ENCODE measurements around the gene MATCAP1.

MATCAP1 gene

DNA sequence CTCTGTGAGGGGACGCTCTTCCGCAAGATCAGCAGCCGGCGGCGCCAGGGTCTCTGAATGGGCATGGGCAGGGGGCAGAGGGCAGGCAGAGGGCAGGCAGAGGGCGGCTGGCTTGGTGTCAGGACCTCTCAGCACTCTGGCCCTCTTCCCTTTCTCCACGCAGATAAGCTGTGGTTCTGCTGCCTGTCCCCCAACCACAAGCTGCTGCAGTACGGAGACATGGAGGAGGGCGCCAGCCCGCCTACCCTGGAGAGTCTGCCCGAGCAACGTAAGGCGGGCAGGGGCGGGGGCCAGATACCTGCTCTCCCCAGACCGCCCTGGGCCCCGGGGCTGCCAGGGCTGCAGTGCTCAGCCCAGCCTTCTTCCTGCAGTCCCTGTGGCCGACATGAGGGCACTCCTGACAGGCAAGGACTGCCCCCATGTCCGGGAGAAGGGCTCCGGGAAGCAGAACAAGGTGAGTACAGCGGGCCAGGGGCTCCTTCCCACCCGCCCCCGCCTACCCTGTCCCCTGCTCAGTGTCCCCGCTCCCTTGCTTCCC lies 19.3 kb upstream of the MATCAP1 start:
- TF ChIP-seq, protein P1, sequence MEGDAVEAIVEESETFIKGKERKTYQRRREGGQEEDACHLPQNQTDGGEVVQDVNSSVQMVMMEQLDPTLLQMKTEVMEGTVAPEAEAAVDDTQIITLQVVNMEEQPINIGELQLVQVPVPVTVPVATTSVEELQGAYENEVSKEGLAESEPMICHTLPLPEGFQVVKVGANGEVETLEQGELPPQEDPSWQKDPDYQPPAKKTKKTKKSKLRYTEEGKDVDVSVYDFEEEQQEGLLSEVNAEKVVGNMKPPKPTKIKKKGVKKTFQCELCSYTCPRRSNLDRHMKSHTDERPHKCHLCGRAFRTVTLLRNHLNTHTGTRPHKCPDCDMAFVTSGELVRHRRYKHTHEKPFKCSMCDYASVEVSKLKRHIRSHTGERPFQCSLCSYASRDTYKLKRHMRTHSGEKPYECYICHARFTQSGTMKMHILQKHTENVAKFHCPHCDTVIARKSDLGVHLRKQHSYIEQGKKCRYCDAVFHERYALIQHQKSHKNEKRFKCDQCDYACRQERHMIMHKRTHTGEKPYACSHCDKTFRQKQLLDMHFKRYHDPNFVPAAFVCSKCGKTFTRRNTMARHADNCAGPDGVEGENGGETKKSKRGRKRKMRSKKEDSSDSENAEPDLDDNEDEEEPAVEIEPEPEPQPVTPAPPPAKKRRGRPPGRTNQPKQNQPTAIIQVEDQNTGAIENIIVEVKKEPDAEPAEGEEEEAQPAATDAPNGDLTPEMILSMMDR (IDR thresholded peaks at IDR 0.05; ENCODE audit: low read length), result no peak
- no peak for TF ChIP-seq EZH2 (optimal IDR thresholded peaks at IDR 0.05; ENCODE audit: low read depth, low read length)
- TF ChIP-seq EZH2phosphoT487 (IDR thresholded peaks at IDR 0.05; ENCODE audit: low read length), result no peak
- H3K79me2 ChIP-seq (ENCODE audit: low read length), result no peaks in the 10 kb centered on the region
- H3K27me3 ChIP-seq (replicated peaks; ENCODE audit: insufficient read depth, low read length), result no peaks in the 10 kb centered on the region
- no peak for DNase-seq
- no peaks in the 10 kb centered on the region for H3K9me3 ChIP-seq (replicated peaks; ENCODE audit: insufficient read depth, low read length)
- H3K27ac ChIP-seq (ENCODE audit: low read length), result no peak overlapping the region
- no peak overlapping the region for H3K9ac ChIP-seq (ENCODE audit: low read length)
- H3K4me1 ChIP-seq (ENCODE audit: low read length), result no peaks in the 10 kb centered on the region
- no peaks in the 10 kb centered on the region for H3F3A ChIP-seq (ENCODE audit: insufficient read depth, low read length)
- H2AFZ ChIP-seq (ENCODE audit: low read length), result no peak overlapping the region
- H3K9me2 ChIP-seq (replicated peaks; ENCODE audit: insufficient read depth, low read length), result no peaks in the 10 kb centered on the region
- no peak overlapping the region for H3K4me3 ChIP-seq (ENCODE audit: low read length)
- no peaks in the 10 kb centered on the region for H4K20me1 ChIP-seq (ENCODE audit: insufficient read depth, low read length)
- H3K4me2 ChIP-seq (ENCODE audit: low read depth, low read length), result no peak overlapping the region
- H3K36me3 ChIP-seq (replicated peaks; ENCODE audit: insufficient read depth, low read length), result no peaks in the 10 kb centered on the region

DNA sequence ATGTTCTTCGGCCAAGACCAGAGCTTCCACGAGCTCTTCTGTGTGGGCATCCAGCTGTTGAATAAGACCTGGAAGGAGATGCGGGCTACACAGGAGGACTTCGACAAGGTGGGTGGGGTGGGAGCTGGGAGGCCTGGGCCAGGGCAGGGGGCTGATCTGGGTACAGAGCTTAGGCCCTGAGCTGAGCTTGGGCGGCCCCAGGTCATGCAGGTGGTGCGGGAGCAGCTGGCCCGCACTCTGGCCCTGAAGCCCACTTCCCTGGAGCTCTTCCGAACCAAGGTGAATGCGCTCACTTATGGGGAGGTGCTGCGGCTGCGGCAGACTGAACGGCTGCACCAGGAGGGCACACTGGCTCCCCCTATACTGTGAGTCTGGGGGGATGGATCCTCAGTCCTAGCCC lies 18.7 kb upstream of the MATCAP1 start:
- Histone ChIP-seq H2AFZ (ENCODE audit: low read length) (no peak overlapping the region), H3K4me3 (ENCODE audit: low read length) (no peak overlapping the region), H3K27me3 (replicated peaks; ENCODE audit: insufficient read depth, low read length) (no peaks in the 10 kb centered on the region), H4K20me1 (ENCODE audit: insufficient read depth, low read length) (no peaks in the 10 kb centered on the region), H3K9me3 (replicated peaks; ENCODE audit: insufficient read depth, low read length) (no peaks in the 10 kb centered on the region), H3K4me2 (ENCODE audit: low read depth, low read length) (no peak overlapping the region), H3K4me1 (ENCODE audit: low read length) (no peaks in the 10 kb centered on the region), H3F3A (ENCODE audit: insufficient read depth, low read length) (no peaks in the 10 kb centered on the region), H3K9ac (ENCODE audit: low read length) (no peak overlapping the region), H3K79me2 (ENCODE audit: low read length) (0 out of 2 replicates have a peak, but pooled peaks cover 1% of the 10 kb centered on the region), H3K27ac (ENCODE audit: low read length) (no peak overlapping the region), H3K9me2 (replicated peaks; ENCODE audit: insufficient read depth, low read length) (no peaks in the 10 kb centered on the region), H3K36me3 (replicated peaks; ENCODE audit: insufficient read depth, low read length) (no peaks in the 10 kb centered on the region)
- TF ChIP-seq EZH2phosphoT487 (IDR thresholded peaks at IDR 0.05; ENCODE audit: low read length), result no peak
- TF ChIP-seq, protein P1 (IDR thresholded peaks at IDR 0.05; ENCODE audit: low read length), result no peak
- TF ChIP-seq EZH2 (optimal IDR thresholded peaks at IDR 0.05; ENCODE audit: low read depth, low read length), result no peak
- DNase-seq, result no peak

DNA sequence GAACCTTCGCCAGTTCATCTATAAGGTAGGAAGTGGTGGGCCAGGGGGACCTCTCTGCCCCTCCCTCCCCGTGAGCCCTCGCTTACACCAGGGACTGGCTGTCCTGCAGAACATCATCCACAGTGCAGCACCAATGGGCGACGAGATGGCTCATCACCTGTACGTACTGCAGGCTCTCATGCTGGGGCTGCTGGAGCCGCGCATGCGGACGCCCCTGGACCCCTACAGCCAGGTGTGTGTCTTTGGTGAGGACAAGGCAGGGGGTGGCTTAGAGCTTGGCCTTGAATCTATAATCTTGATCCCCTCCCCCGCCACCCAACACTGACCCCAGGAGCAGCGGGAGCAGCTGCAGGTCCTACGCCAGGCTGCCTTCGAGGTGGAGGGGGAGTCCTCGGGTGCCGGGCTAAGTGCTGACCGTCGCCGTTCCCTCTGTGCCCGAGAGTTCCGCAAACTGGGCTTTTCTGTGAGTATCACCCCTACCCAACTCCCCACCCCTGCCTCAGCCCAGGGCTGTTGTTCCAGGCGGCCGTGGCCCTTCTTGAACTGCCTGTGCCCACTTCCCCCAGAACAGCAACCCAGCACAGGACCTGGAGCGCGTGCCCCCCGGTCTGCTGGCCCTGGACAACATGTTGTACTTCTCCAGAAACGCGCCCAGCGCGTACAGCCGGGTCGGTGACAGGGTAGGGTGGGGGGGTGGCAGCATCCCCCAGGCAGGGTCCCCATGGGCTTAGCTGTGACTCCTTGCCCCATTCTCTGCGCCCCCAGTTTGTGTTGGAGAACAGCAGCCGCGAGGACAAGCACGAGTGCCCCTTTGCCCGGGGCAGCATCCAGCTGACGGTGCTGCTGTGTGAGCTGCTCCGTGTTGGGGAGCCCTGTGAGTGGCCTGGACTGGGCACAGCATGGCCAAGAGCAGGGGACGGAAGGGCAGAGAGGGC lies 17.9 kb upstream of the MATCAP1 start:
- Histone ChIP-seq H3F3A (ENCODE audit: insufficient read depth, low read length) (no peaks in the 10 kb centered on the region), H2AFZ (ENCODE audit: low read length) (no peak overlapping the region), H3K4me3 (ENCODE audit: low read length) (no peak overlapping the region), H3K9me3 (replicated peaks; ENCODE audit: insufficient read depth, low read length) (no peaks in the 10 kb centered on the region), H4K20me1 (ENCODE audit: insufficient read depth, low read length) (no peaks in the 10 kb centered on the region), H3K36me3 (replicated peaks; ENCODE audit: insufficient read depth, low read length) (0 out of 2 replicates have a peak, but pooled peaks cover 4% of the 10 kb centered on the region), H3K4me1 (ENCODE audit: low read length) (no peaks in the 10 kb centered on the region), H3K9me2 (replicated peaks; ENCODE audit: insufficient read depth, low read length) (no peaks in the 10 kb centered on the region), H3K27me3 (replicated peaks; ENCODE audit: insufficient read depth, low read length) (no peaks in the 10 kb centered on the region), H3K9ac (ENCODE audit: low read length) (no peak overlapping the region), H3K4me2 (ENCODE audit: low read depth, low read length) (no peak overlapping the region), H3K79me2 (ENCODE audit: low read length) (0 out of 2 replicates have a peak, but pooled peaks cover 6% of the 10 kb centered on the region), H3K27ac (ENCODE audit: low read length) (no peak overlapping the region)
- TF ChIP-seq, protein P1 (IDR thresholded peaks at IDR 0.05; ENCODE audit: low read length), result no peak
- TF ChIP-seq EZH2 (optimal IDR thresholded peaks at IDR 0.05; ENCODE audit: low read depth, low read length) (no peak), EZH2phosphoT487 (IDR thresholded peaks at IDR 0.05; ENCODE audit: low read length) (no peak)
- no peak for DNase-seq

Data from MM.1S (cell line).